ENCODE results near the gene TPCN2. TPM values are rescaled to one million over a fixed set of nuclear protein-coding genes. Genes with fewer than 3 reads are reported as not detected.

The TPCN2 gene
- total RNA-seq, 1 experiment from 2014 or later, result 16.3 TPM

- Mint-ChIP-seq H3K4me3 (ENCODE audit: unreplicated experiment) (no peak overlapping the region), H3K27ac (ENCODE audit: low read depth, unreplicated experiment) (no peak overlapping the region), H3K36me3 (ENCODE audit: insufficient read depth, unreplicated experiment) (peaks cover 18% of the 10 kb centered on the region), H3K9me3 (ENCODE audit: unreplicated experiment) (no peaks in the 10 kb centered on the region), H3K27me3 (ENCODE audit: insufficient read depth, unreplicated experiment) (no peaks in the 10 kb centered on the region), H3K4me1 (ENCODE audit: insufficient read depth, unreplicated experiment) (peaks cover 10% of the 10 kb centered on the region)
- intact Hi-C loops (cut with micrococcal nuclease), result loop anchor here (10.0 kb wide), 1 partner anchor 239 kb away; the partner anchor contains the start of gene CPT1A
- no peak for DNase-seq (ENCODE audit: unreplicated experiment)
- no peak for TF ChIP-seq CTCF (IDR thresholded peaks at IDR 0.05; ENCODE audit: unreplicated experiment)
- ChIA-PET POLR2A (no interaction called here), CTCF (interaction anchor here (0.6 to 0.7 kb wide), 2 partner anchors 618 to 701 kb away, joined by 4 read pairs; no protein-coding TSS in a partner anchor)
- no TSS peak for BruUV-seq (replicated peaks)
These were observed 35.0 kb downstream of the TPCN2 start for GRCh38 chr11:69083531-69084247.

DNA sequence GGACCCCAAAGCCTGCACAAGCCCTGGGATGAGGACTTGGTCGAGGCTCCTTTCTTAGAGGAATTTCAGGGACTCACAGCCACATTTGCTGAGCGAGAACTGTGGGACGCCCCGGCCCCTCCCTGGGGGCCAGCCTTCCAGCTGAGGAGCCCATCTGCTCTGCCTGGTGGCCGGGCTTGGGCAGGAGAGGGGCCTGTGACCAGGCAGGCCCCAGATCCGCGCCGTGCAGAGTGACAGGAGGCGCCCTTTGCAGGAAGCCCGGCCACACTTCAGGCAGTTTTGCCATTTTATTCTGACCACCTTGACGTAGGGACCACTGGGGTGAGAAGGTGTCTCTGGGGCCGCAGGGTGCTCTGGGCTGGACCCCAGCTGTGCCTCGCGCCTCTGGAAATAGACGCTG, 35.6 kb downstream of the TPCN2 start:
- no peak for DNase-seq (ENCODE audit: unreplicated experiment)
- Mint-ChIP-seq H3K4me3 (ENCODE audit: unreplicated experiment) (no peak overlapping the region), H3K36me3 (ENCODE audit: insufficient read depth, unreplicated experiment) (peaks cover 20% of the 10 kb centered on the region), H3K27ac (ENCODE audit: low read depth, unreplicated experiment) (no peak overlapping the region), H3K9me3 (ENCODE audit: unreplicated experiment) (no peaks in the 10 kb centered on the region), H3K27me3 (ENCODE audit: insufficient read depth, unreplicated experiment) (no peaks in the 10 kb centered on the region), H3K4me1 (ENCODE audit: insufficient read depth, unreplicated experiment) (peaks cover 11% of the 10 kb centered on the region)
- CTCF ChIA-PET, result interaction anchor here (0.6 to 0.7 kb wide), 2 partner anchors 618 to 758 kb away, joined by 3 to 4 read pairs; no protein-coding TSS in a partner anchor
- no peak for TF ChIP-seq CTCF (IDR thresholded peaks at IDR 0.05; ENCODE audit: unreplicated experiment)
- intact Hi-C loops (cut with micrococcal nuclease), result loop anchor here (10.0 kb wide), 1 partner anchor 240 kb away; the partner anchor contains the start of gene CPT1A
- POLR2A ChIA-PET, result no interaction called here
- BruUV-seq (replicated peaks), result no TSS peak

- H3K4me1 Mint-ChIP-seq (ENCODE audit: insufficient read depth, unreplicated experiment), result peaks cover 10% of the 10 kb centered on the region
- H3K27ac Mint-ChIP-seq (ENCODE audit: low read depth, unreplicated experiment), result no peak overlapping the region
- intact Hi-C loops (cut with micrococcal nuclease), result loop anchor here (5.0 to 10.0 kb wide), 2 partner anchors 43 to 241 kb away; partner anchors contain the start of gene CPT1A
- H3K36me3 Mint-ChIP-seq (ENCODE audit: insufficient read depth, unreplicated experiment), result peaks cover 25% of the 10 kb centered on the region
- BruUV-seq (replicated peaks), result no TSS peak
- H3K4me3 Mint-ChIP-seq (ENCODE audit: unreplicated experiment), result no peak overlapping the region
- no peak for DNase-seq (ENCODE audit: unreplicated experiment)
- no peak for TF ChIP-seq CTCF (IDR thresholded peaks at IDR 0.05; ENCODE audit: unreplicated experiment)
- POLR2A ChIA-PET, result no interaction called here
- no peaks in the 10 kb centered on the region for H3K9me3 Mint-ChIP-seq (ENCODE audit: unreplicated experiment)
- CTCF ChIA-PET, result interaction anchor here (0.6 kb wide), 1 partner anchor 242 kb away, joined by 3 read pairs; no protein-coding TSS in a partner anchor
- H3K27me3 Mint-ChIP-seq (ENCODE audit: insufficient read depth, unreplicated experiment), result no peaks in the 10 kb centered on the region
These were observed 36.9 kb downstream of the TPCN2 start for GRCh38 chr11:69085490-69086095.

Data from MCF 10A (cell line).